ENCODE data around the gene OR8D2. TPM values are rescaled to one million over a fixed set of nuclear protein-coding genes. Genes with fewer than 3 reads are reported as not detected.
"Not testable (repeated sequence)": the region's sequence is repeated elsewhere in the genome, so short reads cannot be mapped to it uniquely, and the experiment has no call there.

OR8D2 gene
- polyA plus RNA-seq, 1 donor from 2014 or later: not detected

- H3F3A ChIP-seq (ENCODE audit: insufficient read depth, low read length, poor library complexity, severe bottlenecking); H4K20me1 ChIP-seq (ENCODE audit: insufficient read depth); H3K4me3 ChIP-seq (ENCODE audit: low read length); H3K4me2 ChIP-seq (ENCODE audit: low read length); H2AFZ ChIP-seq (ENCODE audit: low read depth, low read length); H3K79me2 ChIP-seq (replicated peaks; ENCODE audit: insufficient read depth, low read length); H3K27ac ChIP-seq (ENCODE audit: low read length); H3K36me3 ChIP-seq (ENCODE audit: insufficient read depth, low read length); H3K9ac ChIP-seq (ENCODE audit: low read length); H3K9me3 ChIP-seq (ENCODE audit: low read length); H3K9me2 ChIP-seq (ENCODE audit: insufficient read depth, low read length); H3K27me3 ChIP-seq (ENCODE audit: insufficient read depth, low read depth, low read length): not testable (repeated sequence)
These were observed 49.1 kb downstream of the OR8D2 start for GRCh38 chr11:124270886-124271285.

Other genes with a start within 250 kb of the OR8D2 start
- 82.2 and 87.3 TPM in 2 replicates for gene VWA5A, start 204.7 kb downstream of the OR8D2 start, polyA plus RNA-seq
- not detected in 2 replicates for gene OR10D3, start 136.9 kb downstream of the OR8D2 start, polyA plus RNA-seq
- gene OR8G1, start 79.1 kb downstream of the OR8D2 start, polyA plus RNA-seq: not detected in 2 replicates
- gene OR8G5, start 63.8 kb downstream of the OR8D2 start, polyA plus RNA-seq: not detected in 2 replicates
- gene OR8D1, start 6.2 kb downstream of the OR8D2 start, polyA plus RNA-seq: not detected in 2 replicates
- not detected in 2 replicates for gene OR8B2, start 64.3 kb upstream of the OR8D2 start, polyA plus RNA-seq
- not detected in 2 replicates for gene OR8B3, start 78.8 kb upstream of the OR8D2 start, polyA plus RNA-seq
- gene OR8B4, start 104.7 kb upstream of the OR8D2 start, polyA plus RNA-seq: not detected in 2 replicates
- gene OR8B8, start 125.5 kb upstream of the OR8D2 start, polyA plus RNA-seq: not detected in 2 replicates
- not detected in 2 replicates for gene OR8B12, start 223.5 kb upstream of the OR8D2 start, polyA plus RNA-seq
- not detected in 2 replicates for gene OR8A1, start 249.8 kb upstream of the OR8D2 start, polyA plus RNA-seq